ENCODE measurements around the gene PLPP4.

GRCh38 chr10:120632047-120632446, 175.0 kb downstream of the PLPP4 start:
- TF ChIP-seq CTCF (IDR thresholded peaks at IDR 0.05) (no peak), POLR2A (IDR thresholded peaks at IDR 0.05) (no peak), EP300 (IDR thresholded peaks at IDR 0.05) (no peak), POLR2AphosphoS5 (IDR thresholded peaks at IDR 0.05) (no peak)

Measured in upper lobe of left lung (tissue), 4 donors.